Measurements from ENCODE around the gene NOSIP. TPM values are rescaled to one million over a fixed set of nuclear protein-coding genes. Genes with fewer than 3 reads are reported as not detected.

Gene NOSIP
- total and polyA plus RNA-seq, 10 of the 15 experiments (the other 5 are each of a cell fraction or from before 2014, with no cell fraction given) = 7.2 to 85.5 (median 48.4) TPM

- no peak for TF ChIP-seq ZBTB40 (IDR thresholded peaks at IDR 0.05; ENCODE audit: borderline replicate concordance)
- no peak for TF ChIP-seq KLF5 (IDR thresholded peaks at IDR 0.05; ENCODE audit: partially characterized antibody)
- peak; percentile 82; the same call in 1 of the 2 replicates for TF ChIP-seq TCF3 (IDR thresholded peaks at IDR 0.05; ENCODE audit: borderline replicate concordance, insufficient read depth, low read depth, low read length)
- no peak for TF ChIP-seq RELA (IDR thresholded peaks at IDR 0.05; ENCODE audit: borderline replicate concordance, partially characterized antibody)
- peak; percentile 60 for TF ChIP-seq IKZF1 (conservative IDR thresholded peaks at IDR 0.05)
- TF ChIP-seq ZNF384 (IDR thresholded peaks at IDR 0.05; ENCODE audit: borderline replicate concordance, low read depth, low read length) = peak; percentile 39; the same call in 1 of the 2 replicates
- peak in 1 of 2 experiments; percentile 19; a peak in 1 of 4 replicates for TF ChIP-seq BHLHE40 (IDR thresholded peaks at IDR 0.05; ENCODE audit: borderline replicate concordance in 1 of 2, low read depth in 2 of 2, low read length in 1 of 2)
- 0 out of 2 replicates have a peak, but pooled peaks have one; percentile 17 for TF ChIP-seq MEF2A (IDR thresholded peaks at IDR 0.05; ENCODE audit: insufficient read depth, low read depth, low read length)
- peak; percentile 82 for TF ChIP-seq IRF4 (IDR thresholded peaks at IDR 0.05; ENCODE audit: low read depth, low read length)
- TF ChIP-seq PKNOX1 (IDR thresholded peaks at IDR 0.05) = peak; percentile 48; the same call in 1 of the 2 replicates
- TF ChIP-seq JUNB (IDR thresholded peaks at IDR 0.05) = peak; percentile 27; the same call in 1 of the 2 replicates
- TF ChIP-seq RUNX3 (IDR thresholded peaks at IDR 0.05; ENCODE audit: low read length) = peak; percentile 92
- TF ChIP-seq NKRF (conservative IDR thresholded peaks at IDR 0.05) = no peak
- peak; percentile 95 for TF ChIP-seq TCF12 (IDR thresholded peaks at IDR 0.05; ENCODE audit: low read depth, low read length)
- 0 out of 2 replicates have a peak, but pooled peaks have one; percentile 30 for TF ChIP-seq PAX5 (IDR thresholded peaks at IDR 0.05; ENCODE audit: borderline replicate concordance, low read depth, low read length)
- peak; percentile 60 to 65; a peak in 3 of 4 replicates for TF ChIP-seq IKZF2 (IDR thresholded peaks at IDR 0.05)
Measured at GRCh38 chr19:49588365-49589122, 8.2 kb upstream of the NOSIP start (continued).

Data from GM12878 (cell line).